Stomach (tissue), 9 donors: ENCODE measurements around the gene EHD4. TPM values are rescaled to one million over a fixed set of nuclear protein-coding genes. Genes with fewer than 3 reads are reported as not detected.

Source experiments
- DNase-seq, 2 donors: peaks; one replicate each; pipeline versions ENCODE4 v3.0.0 to v3.0.0-alpha.2; 2013 to 2019
- H3K27ac ChIP-seq, 5 donors: fragments of 200-600 bp in 4 of 5; sonication (generic) in 4 of 5; one replicate each; pipeline ENCODE4 v1.5.1; 2013 to 2019; ENCODE audit warnings: mild to moderate bottlenecking in 1 of 5, moderate library complexity in 1 of 5
- H3K27me3 ChIP-seq, 3 donors: fragments of 200-600 bp; sonication (generic); one replicate each; pipeline ENCODE4 v1.5.1; 2017 to 2019; ENCODE audit warnings: mixed run types in 1 of 3
- H3K36me3 ChIP-seq, 4 donors: fragments of 200-600 bp; sonication (generic); 1 replicate in 3 of 4; 2 replicates in 1 of 4; pipeline ENCODE4 v1.5.1; 2016 to 2019
- H3K4me1 ChIP-seq, 4 donors: fragments of 200-600 bp; sonication (generic); one replicate each; pipeline ENCODE4 v1.5.1; 2016 to 2019
- H3K4me3 ChIP-seq, 4 donors: fragments of 200-600 bp; sonication (generic) in 3 of 4; one replicate each; pipeline ENCODE4 v1.5.1; 2016 to 2019; ENCODE audit warnings: mild to moderate bottlenecking in 1 of 4
- H3K9me3 ChIP-seq, 4 donors: fragments of 200-600 bp; sonication (generic); one replicate each; pipeline ENCODE4 v1.5.1; 2016 to 2019
- CTCF ChIP-seq, 7 experiments: fragments of 450-650 bp in 4 of 7; fragments of 200-600 bp in 3 of 7; sonication (generic) in 3 of 7; IDR thresholded peaks; one replicate each; pipeline ENCODE4 v1.5.1; 2016 to 2019; ENCODE audit warnings: antibody characterized with exemption in 7 of 7, control low read depth in 2 of 7, mild to moderate bottlenecking in 1 of 7
- EP300 ChIP-seq: sonication (generic); formaldehyde crosslinking; IDR thresholded peaks from one replicate; pipeline ENCODE4 v1.6.1; 2017; ENCODE audit warnings: antibody characterized with exemption
- POLR2A ChIP-seq, 4 donors: fragments of 450-650 bp; IDR thresholded peaks; one replicate each; pipeline ENCODE4 v1.6.1; 2016; ENCODE audit warnings: antibody characterized with exemption in 4 of 4, control low read depth in 2 of 4, mild to moderate bottlenecking in 1 of 4, moderate library complexity in 1 of 4
- POLR2AphosphoS5 ChIP-seq, 3 donors: sonication (generic); formaldehyde crosslinking; IDR thresholded peaks; one replicate each; pipeline ENCODE4 v1.6.1; 2016; ENCODE audit warnings: antibody characterized with exemption in 3 of 3
- WGBS, 5 donors: extraction: QIAGEN DNeasy Blood & Tissue Kit in 3 of 5; methylation state at CpG; one replicate each; pipeline versions ENCODE4 v1.1.5 to v1.1.7; 2013 to 2018; 5-methylcytosine and 5-hydroxymethylcytosine counted together
- intact Hi-C: fragments of 100-400 bp; cut with DNase I; formaldehyde crosslinking; loops from one replicate; pipeline ENCODE4 v1.15.1; 2023; ENCODE audit warnings: low total_unique reads
- polyA plus RNA-seq, 3 donors: library from polyadenylated mRNA; stranded (reverse); fragments of 200-250 nt; gene quantifications; one replicate each; pipeline ENCODE4 v1.2.3, GENCODE V29; 2013
- total RNA-seq, 5 donors: library from RNA; depleted of rRNA; stranded (reverse); fragments of >200 nt; gene quantifications; one replicate each; pipeline versions ENCODE4 v1.1.0 to v1.2.3, GENCODE V29; 2014 to 2016
- donor health status: healthy with polysubstance abuse.
- donor health status: Bipolar disorder and iron deficiency.
- donor health status: healthy.

The EHD4 gene
- total and polyA plus RNA-seq, 8 donors, result 5.8 to 86.4 (median 16.2) TPM

GRCh38 chr15:41945221-41945620, 27.1 kb downstream of the EHD4 start:
- TF ChIP-seq CTCF (IDR thresholded peaks at IDR 0.05) (no peak), POLR2AphosphoS5 (IDR thresholded peaks at IDR 0.05) (no peak), POLR2A (IDR thresholded peaks at IDR 0.05) (no peak), EP300 (no peak)
- peaks cover 6 to 51% (median 22%) of the 10 kb centered on the region in 4 donors for H3K4me1 ChIP-seq
- WGBS, 5 donors, result 91 to 96% (median 93%) methylated on average over 6 of the region's 6 CpGs
- H3K27me3 ChIP-seq, result no peaks in the 10 kb centered on the region
- no peak for DNase-seq
- H3K36me3 ChIP-seq, result peaks cover 3 to 46% (median 33%) of the 10 kb centered on the region in 4 donors
- peak overlapping the region in 1 of 5 donors; percentile 72 for H3K27ac ChIP-seq
- no peaks in the 10 kb centered on the region for H3K9me3 ChIP-seq
- no peak overlapping the region for H3K4me3 ChIP-seq
- intact Hi-C loops, result no loop called here

GRCh38 chr15:41944313-41944940, 27.9 kb downstream of the EHD4 start:
- intact Hi-C loops, result no loop called here
- TF ChIP-seq POLR2AphosphoS5 (IDR thresholded peaks at IDR 0.05) (peak in 1 of 3 donors; percentile 47), CTCF (IDR thresholded peaks at IDR 0.05) (no peak)
- Histone ChIP-seq H3K4me1 (peaks cover 6 to 43% (median 20%) of the 10 kb centered on the region in 4 donors), H3K9me3 (no peaks in the 10 kb centered on the region), H3K27me3 (no peaks in the 10 kb centered on the region), H3K27ac (peak overlapping the region in 3 of 5 donors; percentile 50 to 72 (median 64)), H3K4me3 (no peak overlapping the region), H3K36me3 (peaks cover 3 to 45% (median 34%) of the 10 kb centered on the region in 4 donors)
- 56 to 77% (median 67%) methylated on average over 8 of the region's 8 CpGs for WGBS, 5 donors
- DNase-seq, result peak in 1 of 2 donors; percentile 77

- H3K4me3 ChIP-seq, result no peak overlapping the region
- no peak for DNase-seq
- H3K36me3 ChIP-seq, result peaks cover 3 to 45% (median 34%) of the 10 kb centered on the region in 4 donors
- H3K4me1 ChIP-seq, result peaks cover 6 to 41% (median 20%) of the 10 kb centered on the region in 4 donors
- no peaks in the 10 kb centered on the region for H3K9me3 ChIP-seq
- 87 to 94% (median 93%) methylated on average over 6 of the region's 6 CpGs for WGBS, 5 donors
- TF ChIP-seq CTCF (IDR thresholded peaks at IDR 0.05) (no peak), EP300 (no peak), POLR2AphosphoS5 (IDR thresholded peaks at IDR 0.05) (no peak), POLR2A (IDR thresholded peaks at IDR 0.05) (no peak)
- peak overlapping the region in 3 of 5 donors; percentile 50 to 72 (median 64) for H3K27ac ChIP-seq
- no peaks in the 10 kb centered on the region for H3K27me3 ChIP-seq
- intact Hi-C loops, result no loop called here
These were observed 28.6 kb downstream of the EHD4 start for GRCh38 chr15:41943543-41944312.

- H3K36me3 ChIP-seq, result peaks cover 3 to 45% (median 36%) of the 10 kb centered on the region in 4 donors
- H3K9me3 ChIP-seq, result no peaks in the 10 kb centered on the region
- DNase-seq, result no peak
- peaks cover 6 to 41% (median 18%) of the 10 kb centered on the region in 4 donors for H3K4me1 ChIP-seq
- H3K27ac ChIP-seq, result peak overlapping the region in 1 of 5 donors; percentile 64
- TF ChIP-seq CTCF (IDR thresholded peaks at IDR 0.05), result no peak
- TF ChIP-seq POLR2AphosphoS5 (IDR thresholded peaks at IDR 0.05), result no peak
- TF ChIP-seq POLR2A (IDR thresholded peaks at IDR 0.05), result no peak
- no peak for TF ChIP-seq EP300
- intact Hi-C loops, result no loop called here
- no peaks in the 10 kb centered on the region for H3K27me3 ChIP-seq
- H3K4me3 ChIP-seq, result no peak overlapping the region
- 74 to 82% (median 80%) methylated on average over 7 of the region's 7 CpGs for WGBS, 5 donors
These were observed 29.5 kb downstream of the EHD4 start for GRCh38 chr15:41942886-41943285.
